Naive thymus-derived CD8-positive, alpha-beta T cell (primary cell): Measurements from ENCODE around the gene DSCAM. TPM values are rescaled to one million over a fixed set of nuclear protein-coding genes. Genes with fewer than 3 reads are reported as not detected.

Experiments used
- ATAC-seq, 2 donors: fragments of 150-1000 bp; cut with Tn5 transposase in 1 of 2; sonication (Bioruptor Pico), chemical (Tn5 transposase) in 1 of 2; 1 replicate in 1 of 2; 2 replicates in 1 of 2; pipeline ENCODE4 v1.10.0; 2021; ENCODE audit warnings: mild to moderate bottlenecking in 2 of 2, moderate library complexity in 2 of 2
- POLR2A ChIA-PET: fragments of 350-600 bp; sonication (Branson Sonifier 250); formaldehyde crosslinking; loops from one replicate; lab custom pipeline; 2021; ENCODE audit warnings: antibody characterized with exemption; lab: Charles Lee
- DNase-seq, 10 donors: peaks; one replicate each; pipeline versions ENCODE4 v3.0.0 to v3.0.0-alpha.2; 2020 to 2022
- H3K27ac Mint-ChIP-seq, 10 donors: one replicate each; pipeline ENCODE4 v1.8.0; 2020 to 2022; ENCODE audit warnings: mild to moderate bottlenecking in 10 of 10, mixed read lengths in 10 of 10, moderate library complexity in 4 of 10, inconsistent platforms in 1 of 10
- H3K27me3 Mint-ChIP-seq, 5 donors: one replicate each; pipeline ENCODE4 v1.8.0; 2021 to 2022; ENCODE audit warnings: mixed read lengths in 5 of 5
- H3K36me3 Mint-ChIP-seq, 3 donors: one replicate each; pipeline ENCODE4 v1.8.0; 2020 to 2022; ENCODE audit warnings: mixed read lengths in 3 of 3, mild to moderate bottlenecking in 2 of 3, inconsistent platforms in 1 of 3
- H3K4me1 Mint-ChIP-seq, 4 donors: one replicate each; pipeline ENCODE4 v1.8.0; 2021 to 2022; ENCODE audit warnings: mixed read lengths in 4 of 4
- H3K4me3 Mint-ChIP-seq, 10 donors: one replicate each; pipeline ENCODE4 v1.8.0; 2020 to 2022; ENCODE audit warnings: mild to moderate bottlenecking in 10 of 10, mixed read lengths in 10 of 10, moderate library complexity in 6 of 10, inconsistent platforms in 1 of 10
- H3K9me3 Mint-ChIP-seq, 9 donors: one replicate each; pipeline ENCODE4 v1.8.0; 2020 to 2022; ENCODE audit warnings: mixed read lengths in 9 of 9, mild to moderate bottlenecking in 3 of 9, inconsistent platforms in 1 of 9, moderate library complexity in 1 of 9
- polyA plus RNA-seq, 3 donors: library from polyadenylated mRNA; unstranded; fragments of 300-500 nt; fragmentation: Illumina TruSeq; gene quantifications; one replicate each; pipeline ENCODE4 v1.2.3, GENCODE V29; 2021
- total RNA-seq, 8 experiments: library from RNA in 2 of 8; stranded (reverse) in 2 of 8; gene quantifications; one replicate each; pipeline ENCODE4 v1.2.3 and lab custom pipeline; 2021 to 2026

Gene DSCAM
- total and polyA plus RNA-seq, 5 experiments from 2014 or later = not detected

GRCh38 chr21:40563900-40564299 is 283.1 kb downstream of the DSCAM start:
- Mint-ChIP-seq H3K4me1 (no peaks in the 10 kb centered on the region), H3K27ac (no peak overlapping the region), H3K36me3 (no peaks in the 10 kb centered on the region), H3K9me3 (peaks cover 0 to 10% (median 0%) of the 10 kb centered on the region in 9 donors), H3K4me3 (no peak overlapping the region), H3K27me3 (peaks cover 0 to 13% (median 2%) of the 10 kb centered on the region in 5 donors)
- ATAC-seq = no peak
- DNase-seq = no peak
- POLR2A ChIA-PET = no interaction called here

GRCh38 chr21:40562242-40563002 is 284.5 kb downstream of the DSCAM start:
- Mint-ChIP-seq H3K27me3 (peaks cover 0 to 6% (median 0%) of the 10 kb centered on the region in 5 donors), H3K36me3 (no peaks in the 10 kb centered on the region), H3K27ac (no peak overlapping the region), H3K9me3 (peaks cover 0 to 11% (median 3%) of the 10 kb centered on the region in 9 donors), H3K4me3 (no peak overlapping the region), H3K4me1 (no peaks in the 10 kb centered on the region)
- ATAC-seq = no peak
- POLR2A ChIA-PET = no interaction called here
- no peak for DNase-seq

GRCh38 chr21:40556442-40556968 is 290.5 kb downstream of the DSCAM start:
- peaks cover 0 to 10% (median 2%) of the 10 kb centered on the region in 9 donors for H3K9me3 Mint-ChIP-seq
- POLR2A ChIA-PET = no interaction called here
- H3K4me1 Mint-ChIP-seq = peaks cover 0 to 1% (median 0%) of the 10 kb centered on the region in 4 donors
- no peaks in the 10 kb centered on the region for H3K27me3 Mint-ChIP-seq
- no peak for DNase-seq
- no peak overlapping the region for H3K4me3 Mint-ChIP-seq
- H3K36me3 Mint-ChIP-seq = no peaks in the 10 kb centered on the region
- ATAC-seq = no peak
- H3K27ac Mint-ChIP-seq = no peak overlapping the region

- no peak overlapping the region for H3K4me3 Mint-ChIP-seq
- no peak for ATAC-seq
- peaks cover 0 to 1% (median 0%) of the 10 kb centered on the region in 4 donors for H3K4me1 Mint-ChIP-seq
- H3K36me3 Mint-ChIP-seq = no peaks in the 10 kb centered on the region
- H3K9me3 Mint-ChIP-seq = peaks cover 0 to 19% (median 3%) of the 10 kb centered on the region in 9 donors
- no peak for DNase-seq
- peaks cover 0 to 1% (median 0%) of the 10 kb centered on the region in 5 donors for H3K27me3 Mint-ChIP-seq
- POLR2A ChIA-PET = no interaction called here
- H3K27ac Mint-ChIP-seq = no peak overlapping the region
Observed at GRCh38 chr21:40555021-40555528, 291.9 kb downstream of the DSCAM start.

- POLR2A ChIA-PET = no interaction called here
Observed at GRCh38 chr21:40553781-40554180, 293.2 kb downstream of the DSCAM start.

GRCh38 chr21:40547906-40548513 is 298.9 kb downstream of the DSCAM start:
- Mint-ChIP-seq H3K27ac (no peak overlapping the region), H3K27me3 (peaks cover 0 to 6% (median 0%) of the 10 kb centered on the region in 5 donors), H3K4me1 (peaks cover 0 to 4% (median 0%) of the 10 kb centered on the region in 4 donors), H3K36me3 (no peaks in the 10 kb centered on the region), H3K4me3 (no peak overlapping the region), H3K9me3 (peaks cover 0 to 16% (median 9%) of the 10 kb centered on the region in 9 donors)
- ATAC-seq = no peak
- DNase-seq = no peak
- POLR2A ChIA-PET = no interaction called here

More at GRCh38 chr21:40553781-40554180, 293.2 kb downstream of the DSCAM start:
- Mint-ChIP-seq H3K9me3 (peaks cover 0 to 19% (median 6%) of the 10 kb centered on the region in 9 donors), H3K27ac (no peak overlapping the region), H3K27me3 (peaks cover 0 to 1% (median 0%) of the 10 kb centered on the region in 5 donors), H3K36me3 (no peaks in the 10 kb centered on the region), H3K4me3 (no peak overlapping the region), H3K4me1 (peaks cover 0 to 1% (median 0%) of the 10 kb centered on the region in 4 donors)
- DNase-seq (no peak), ATAC-seq (no peak)

GRCh38 chr21:40546647-40547046 is 300.3 kb downstream of the DSCAM start:
- H3K36me3 Mint-ChIP-seq = no peaks in the 10 kb centered on the region
- POLR2A ChIA-PET = no interaction called here
- ATAC-seq (no peak), DNase-seq (no peak)
- no peak overlapping the region for H3K27ac Mint-ChIP-seq
- peaks cover 0 to 4% (median 0%) of the 10 kb centered on the region in 4 donors for H3K4me1 Mint-ChIP-seq
- no peak overlapping the region for H3K4me3 Mint-ChIP-seq
- peaks cover 0 to 6% (median 0%) of the 10 kb centered on the region in 5 donors for H3K27me3 Mint-ChIP-seq
- peaks cover 0 to 16% (median 9%) of the 10 kb centered on the region in 9 donors for H3K9me3 Mint-ChIP-seq

- no peak for ATAC-seq
- Mint-ChIP-seq H3K9me3 (peaks cover 0 to 22% (median 4%) of the 10 kb centered on the region in 9 donors), H3K36me3 (no peaks in the 10 kb centered on the region), H3K4me3 (no peak overlapping the region), H3K4me1 (no peaks in the 10 kb centered on the region), H3K27ac (no peak overlapping the region), H3K27me3 (peaks cover 0 to 6% (median 3%) of the 10 kb centered on the region in 5 donors)
- DNase-seq = no peak
- POLR2A ChIA-PET = no interaction called here
Observed at GRCh38 chr21:40540216-40540615, 306.7 kb downstream of the DSCAM start.

- DNase-seq (no peak), ATAC-seq (no peak)
- Mint-ChIP-seq H3K4me1 (no peaks in the 10 kb centered on the region), H3K27me3 (peaks cover 0 to 20% (median 2%) of the 10 kb centered on the region in 5 donors), H3K36me3 (no peaks in the 10 kb centered on the region), H3K4me3 (no peak overlapping the region), H3K9me3 (peaks cover 0 to 23% (median 4%) of the 10 kb centered on the region in 9 donors), H3K27ac (no peak overlapping the region)
- POLR2A ChIA-PET = no interaction called here
Observed at GRCh38 chr21:40534886-40535285, 312.1 kb downstream of the DSCAM start.

GRCh38 chr21:40531431-40532110 is 315.4 kb downstream of the DSCAM start:
- ATAC-seq (no peak), DNase-seq (no peak)
- Mint-ChIP-seq H3K27me3 (peaks cover 0 to 16% (median 2%) of the 10 kb centered on the region in 5 donors), H3K27ac (no peak overlapping the region), H3K36me3 (no peaks in the 10 kb centered on the region), H3K4me1 (no peaks in the 10 kb centered on the region), H3K9me3 (peaks cover 0 to 45% (median 7%) of the 10 kb centered on the region in 9 donors), H3K4me3 (no peak overlapping the region)
- POLR2A ChIA-PET = no interaction called here

- H3K27me3 Mint-ChIP-seq = peaks cover 0 to 16% (median 2%) of the 10 kb centered on the region in 5 donors
- no peak overlapping the region for H3K4me3 Mint-ChIP-seq
- H3K4me1 Mint-ChIP-seq = no peaks in the 10 kb centered on the region
- peaks cover 0 to 45% (median 7%) of the 10 kb centered on the region in 9 donors for H3K9me3 Mint-ChIP-seq
- no peak overlapping the region for H3K27ac Mint-ChIP-seq
- H3K36me3 Mint-ChIP-seq = no peaks in the 10 kb centered on the region
- POLR2A ChIA-PET = no interaction called here
- DNase-seq (no peak), ATAC-seq (no peak)
Observed at GRCh38 chr21:40531016-40531415, 315.9 kb downstream of the DSCAM start.

- DNase-seq = no peak
- H3K4me3 Mint-ChIP-seq = no peak overlapping the region
Observed at GRCh38 chr21:40517646-40518045, 329.3 kb downstream of the DSCAM start.

More at GRCh38 chr21:40517646-40518045, 329.3 kb downstream of the DSCAM start:
- Mint-ChIP-seq H3K9me3 (peaks cover 0 to 7% (median 0%) of the 10 kb centered on the region in 9 donors), H3K36me3 (no peaks in the 10 kb centered on the region), H3K27ac (no peak overlapping the region), H3K27me3 (peaks cover 0 to 3% (median 0%) of the 10 kb centered on the region in 5 donors), H3K4me1 (peaks cover 0 to 3% (median 0%) of the 10 kb centered on the region in 4 donors)
- POLR2A ChIA-PET = no interaction called here
- no peak for ATAC-seq
